HEK293T (cell line): ENCODE measurements around the gene CDC42BPG.

ENCODE experiments used
- ARNT ChIP-seq: fragments of 450-650 bp; IDR thresholded peaks from 2 replicates; pipeline ENCODE4 v1.6.1; 2017; ENCODE audit warnings: mild to moderate bottlenecking
- BHLHE40 ChIP-seq: fragments of 450-650 bp; IDR thresholded peaks from 2 replicates; pipeline ENCODE4 v1.6.1; 2016; ENCODE audit warnings: mild to moderate bottlenecking, moderate library complexity, borderline replicate concordance
- CTBP1 ChIP-seq: fragments of 450-650 bp; IDR thresholded peaks from 2 replicates; pipeline ENCODE4 v1.6.1; 2016; ENCODE audit warnings: borderline replicate concordance
- ELF4 ChIP-seq: fragments of 450-650 bp; IDR thresholded peaks from 2 replicates; pipeline ENCODE4 v1.6.1; 2017; ENCODE audit warnings: antibody characterized with exemption
- FOXA1 ChIP-seq: fragments of 450-650 bp; IDR thresholded peaks from 2 replicates; pipeline ENCODE4 v1.6.1; 2016; ENCODE audit warnings: mild to moderate bottlenecking
- FOXK2 ChIP-seq: fragments of 450-650 bp; IDR thresholded peaks from 2 replicates; pipeline ENCODE4 v1.6.1; 2016; ENCODE audit warnings: mild to moderate bottlenecking
- FOXM1 ChIP-seq: fragments of 450-650 bp; IDR thresholded peaks from 2 replicates; pipeline ENCODE4 v1.6.1; 2017; ENCODE audit warnings: mild to moderate bottlenecking, borderline replicate concordance
- HDGF ChIP-seq: fragments of 450-650 bp; IDR thresholded peaks from 2 replicates; pipeline ENCODE4 v1.6.1; 2017; ENCODE audit warnings: antibody characterized with exemption, borderline replicate concordance
- SP1 ChIP-seq: fragments of 450-650 bp; IDR thresholded peaks from 2 replicates; pipeline ENCODE4 v1.6.1; 2017
- TARDBP ChIP-seq: fragments of 450-650 bp; IDR thresholded peaks from 2 replicates; pipeline ENCODE4 v1.6.1; 2016
- ZNF384 ChIP-seq: fragments of 450-650 bp; IDR thresholded peaks from 2 replicates; pipeline ENCODE4 v1.6.1; 2016
- TF ChIP-seq, protein P1 (sequence below): fragments of 450-650 bp; IDR thresholded peaks from 2 replicates; pipeline ENCODE4 v1.6.1; 2016

GRCh38 chr11:64789331-64790204, 54.9 kb downstream of the CDC42BPG start:
- TF ChIP-seq SP1 (no peak), FOXM1 (no peak), ELF4 (no peak), ARNT (no peak), CTBP1 (no peak), ZNF384 (no peak), FOXA1 (no peak), FOXK2 (no peak), BHLHE40 (no peak), HDGF (no peak), TARDBP (no peak)
- TF ChIP-seq, protein P1, sequence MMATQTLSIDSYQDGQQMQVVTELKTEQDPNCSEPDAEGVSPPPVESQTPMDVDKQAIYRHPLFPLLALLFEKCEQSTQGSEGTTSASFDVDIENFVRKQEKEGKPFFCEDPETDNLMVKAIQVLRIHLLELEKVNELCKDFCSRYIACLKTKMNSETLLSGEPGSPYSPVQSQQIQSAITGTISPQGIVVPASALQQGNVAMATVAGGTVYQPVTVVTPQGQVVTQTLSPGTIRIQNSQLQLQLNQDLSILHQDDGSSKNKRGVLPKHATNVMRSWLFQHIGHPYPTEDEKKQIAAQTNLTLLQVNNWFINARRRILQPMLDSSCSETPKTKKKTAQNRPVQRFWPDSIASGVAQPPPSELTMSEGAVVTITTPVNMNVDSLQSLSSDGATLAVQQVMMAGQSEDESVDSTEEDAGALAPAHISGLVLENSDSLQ, result no peak
